MM.1S (cell line): ENCODE results near the gene MS4A18.

Experiments used
- CTCF ChIP-seq: fragments of 300-600 bp; sonication (generic); IDR thresholded peaks from 2 replicates; pipeline ENCODE4 v1.5.1; 2016; ENCODE audit warnings: antibody characterized with exemption, low read length, mixed read lengths
- EZH2 ChIP-seq: fragments of 300-600 bp; sonication (generic); optimal IDR thresholded peaks from 2 replicates; pipeline ENCODE3; 2017; ENCODE audit warnings: low read depth, mild to moderate bottlenecking, antibody characterized with exemption, low read length, mixed read lengths
- EZH2phosphoT487 ChIP-seq: fragments of 300-600 bp; sonication (generic); IDR thresholded peaks from 2 replicates; pipeline ENCODE4 v1.6.1; 2018; ENCODE audit warnings: antibody characterized with exemption, low read length

- TF ChIP-seq CTCF (no peak), EZH2phosphoT487 (no peak), EZH2 (no peak)
Observed at GRCh38 chr11:60711276-60711675, 13.2 kb upstream of the MS4A18 start.
